ENCODE data around the gene PIEZO1. TPM values are rescaled to one million over a fixed set of nuclear protein-coding genes. Genes with fewer than 3 reads are reported as not detected.
A peak's percentile ranks its signal among the peaks of the same experiment; 100 is the strongest.

The PIEZO1 gene
- total RNA-seq, 1 experiment from 2014 or later = 71.1 TPM

GRCh38 chr16:88753602-88754001 lies 31.4 kb downstream of the PIEZO1 start:
- no CpG with 5 or more reads among the region's 11 CpGs for WGBS (ENCODE audit: extremely low coverage, insufficient read length, low lambda C conversion rate)
- H2BK5ac ChIP-seq (ENCODE audit: insufficient read length, low read length) = no peak overlapping the region
- H3K4me3 Mint-ChIP-seq = no peak overlapping the region; a peak in 1 of 5 replicates
- H3K18ac ChIP-seq (ENCODE audit: insufficient read length, low read depth, low read length) = no peak overlapping the region
- H3K79me2 ChIP-seq (ENCODE audit: insufficient read depth, low read length) = no peaks in the 10 kb centered on the region
- H2BK12ac ChIP-seq (ENCODE audit: insufficient read length, low read depth, low read length) = no peak overlapping the region
- no peak overlapping the region for H2AK5ac ChIP-seq (ENCODE audit: insufficient read length, low read length)
- H3K9me3 ChIP-seq (ENCODE audit: control insufficient read depth, low read depth, low read length) = no peaks in the 10 kb centered on the region
- no peaks in the 10 kb centered on the region for H3K23me2 ChIP-seq (ENCODE audit: insufficient read length, low read depth, low read length, poor library complexity, severe bottlenecking)
- H3K27ac Mint-ChIP-seq = peak overlapping the region in 2 of 3 experiments; percentile 15 to 95; a peak in 2 of 7 replicates
- H4K20me1 ChIP-seq (ENCODE audit: control insufficient read depth, insufficient read depth, insufficient read length) = no peaks in the 10 kb centered on the region
- DNase-seq = no peak
- no peak overlapping the region for H4K91ac ChIP-seq (ENCODE audit: insufficient read length, low read depth, low read length)
- no peak overlapping the region for H3K4ac ChIP-seq (ENCODE audit: low read depth, low read length)
- no peak overlapping the region for H3K27ac ChIP-seq (ENCODE audit: insufficient read length, low read depth, low read length)
- no peak overlapping the region; the same call in 1 of the 2 replicates for H2BK15ac ChIP-seq (ENCODE audit: low read depth, low read length)
- no peak overlapping the region for H3T11ph ChIP-seq (ENCODE audit: low read length)
- H3K27me3 ChIP-seq (ENCODE audit: insufficient read depth, low read length) = no peaks in the 10 kb centered on the region
- no peak overlapping the region for H3K56ac ChIP-seq (ENCODE audit: insufficient read length, low read depth, low read length)
- H3K9me3 Mint-ChIP-seq = no peaks in the 10 kb centered on the region; a peak in 1 of 5 replicates
- no peak overlapping the region for H3K9ac ChIP-seq (ENCODE audit: extremely low read depth, insufficient read length, low read length)
- no peak overlapping the region for H4K8ac ChIP-seq (replicated peaks; ENCODE audit: insufficient read length, low read depth, low read length)
- no peak overlapping the region for H3K4me2 ChIP-seq (ENCODE audit: insufficient read depth, insufficient read length, low read length)
- H2BK20ac ChIP-seq (ENCODE audit: low read depth, low read length, poor library complexity, severe bottlenecking) = no peak overlapping the region
- H2AFZ ChIP-seq (ENCODE audit: low read length) = no peak overlapping the region
- H3K14ac ChIP-seq (ENCODE audit: insufficient read depth, low read length) = no peak overlapping the region
- no peak for TF ChIP-seq CTCF (conservative IDR thresholded peaks at IDR 0.05)
- H3K27me3 Mint-ChIP-seq (ENCODE audit: low read depth) = no peaks in the 10 kb centered on the region
- no peaks in the 10 kb centered on the region for H3K4me1 ChIP-seq (ENCODE audit: insufficient read depth, low read length)
- no peaks in the 10 kb centered on the region for H3K79me1 ChIP-seq (ENCODE audit: insufficient read depth, low read depth, low read length, poor library complexity, severe bottlenecking)
- H3K4me1 Mint-ChIP-seq = peaks cover 18 to 36% of the 10 kb centered on the region in 2 experiments
- H4K5ac ChIP-seq (ENCODE audit: insufficient read length, low read depth, low read length) = no peak overlapping the region
- H3K23ac ChIP-seq (ENCODE audit: insufficient read length, low read depth, low read length) = no peak overlapping the region
- H2BK120ac ChIP-seq (ENCODE audit: low read depth, low read length, poor library complexity, severe bottlenecking) = no peak overlapping the region
- no peaks in the 10 kb centered on the region for H3K36me3 Mint-ChIP-seq (ENCODE audit: insufficient read depth in 1 of 3, low read depth in 3 of 3)
